ENCODE measurements around the gene PLCB3. TPM values are rescaled to one million over a fixed set of nuclear protein-coding genes. Genes with fewer than 3 reads are reported as not detected.

The PLCB3 gene
- total and polyA plus RNA-seq, 2 of the 13 experiments (the other 11 are each of a cell fraction or from before 2014, with no cell fraction given): 7.5 to 13.8 TPM

- Histone ChIP-seq H3K9me3 (ENCODE audit: low read length) (no peaks in the 10 kb centered on the region), H3K4me2 (ENCODE audit: low read depth, low read length) (peak overlapping the region; percentile 82), H3K79me2 (ENCODE audit: insufficient read depth, low read length) (peaks cover 26% of the 10 kb centered on the region), H3K9ac (ENCODE audit: insufficient read depth, low read depth, low read length) (peak overlapping the region; percentile 79; the same call in 1 of the 2 replicates), H3K27ac (ENCODE audit: extremely low read length, insufficient read depth, low read length) (peak overlapping the region; percentile 68), H3K4me3 (replicated peaks in 1 of 3; ENCODE audit: insufficient read depth in 1 of 3, low read depth in 2 of 3, low read length in 3 of 3) (peak overlapping the region; percentile 76 to 95 (median 79)), H3K27me3 (ENCODE audit: control insufficient read depth in 1 of 2, insufficient read depth in 2 of 2, low read length in 2 of 2) (no peaks in the 10 kb centered on the region; a peak in 1 of 5 replicates), H4K20me1 (ENCODE audit: insufficient read depth, low read length) (no peaks in the 10 kb centered on the region), H3K36me3 (replicated peaks in 1 of 2; ENCODE audit: control insufficient read depth in 1 of 2, insufficient read depth in 2 of 2, low read length in 2 of 2) (peaks cover 0 to 11% of the 10 kb centered on the region in 2 experiments; a peak in 2 of 5 replicates), H2AFZ (ENCODE audit: low read length) (no peak overlapping the region), H3K4me1 (ENCODE audit: insufficient read depth, low read length) (peaks cover 59% of the 10 kb centered on the region)
- POLR2A ChIA-PET: interaction anchor here (1.0 to 8.3 kb wide), 6 partner anchors 8 to 59 kb away, joined by 3 to 113 read pairs (median 12); partner anchors contain the start of genes NUDT22, TRPT1 and VEGFB
- CTCF ChIA-PET (ENCODE audit: low intra/inter-chr PET ratio, low total read pairs): no interaction called here
- ATAC-seq (no peak), FAIRE-seq (no peak), DNase-seq (ENCODE audit: low spot score) (no peak)
- in situ Hi-C loops (cut with HindIII; ENCODE audit: extremely low pct_ligation_motif_present, low pct_unique_long_range_greater_than_20kb) (loop anchor here (5.0 kb wide), 1 partner anchor 57 kb away; the partner anchor contains the start of gene CATSPERZ), intact Hi-C loops (cut with micrococcal nuclease; ENCODE audit: unreplicated experiment) (loop anchor here (5.0 kb wide), 2 partner anchors 57 to 58 kb away; partner anchors contain the start of genes CATSPERZ and STIP1)
- WGBS (ENCODE audit: low lambda C conversion rate): no CpG with 5 or more reads among the region's 6 CpGs
- no TSS peak for BruUV-seq (replicated peaks)
- TF ChIP-seq SMYD3 (CRISPR knock-in tag; IDR thresholded peaks at IDR 0.05): no peak
- TF ChIP-seq ZNF629 (CRISPR knock-in tag; conservative IDR thresholded peaks at IDR 0.05): no peak
- no peak for TF ChIP-seq PHF20 (CRISPR knock-in tag; IDR thresholded peaks at IDR 0.05)
- no peak for TF ChIP-seq ZXDC (CRISPR knock-in tag; IDR thresholded peaks at IDR 0.05)
- no peak for TF ChIP-seq ATF1 (CRISPR knock-in tag; IDR thresholded peaks at IDR 0.05)
- TF ChIP-seq CREB3 (CRISPR knock-in tag; IDR thresholded peaks at IDR 0.05): no peak
- TF ChIP-seq DPF2 (CRISPR knock-in tag; IDR thresholded peaks at IDR 0.05; ENCODE audit: borderline replicate concordance, low read depth): no peak
- no peak for TF ChIP-seq DBP (CRISPR knock-in tag; IDR thresholded peaks at IDR 0.05; ENCODE audit: not compliant biosample characterization)
- no peak for TF ChIP-seq HNF1B (CRISPR knock-in tag; IDR thresholded peaks at IDR 0.05)
- TF ChIP-seq PRDM10 (CRISPR knock-in tag; IDR thresholded peaks at IDR 0.05; ENCODE audit: low read depth): no peak
- no peak for TF ChIP-seq ZNF274 (CRISPR knock-in tag; IDR thresholded peaks at IDR 0.05)
- TF ChIP-seq ZBTB26 (CRISPR knock-in tag; IDR thresholded peaks at IDR 0.05; ENCODE audit: borderline replicate concordance): no peak
These were observed 6.4 kb upstream of the PLCB3 start for GRCh38 chr11:64244966-64245365.
